HEK293 (cell line): Measurements from ENCODE around the gene CATSPER1.

Source experiments
- CTCF ChIA-PET: fragments of 350-600 bp; formaldehyde crosslinking; extraction: SDS; loops from one replicate; lab custom pipeline; 2021; ENCODE audit warnings: antibody characterized with exemption; lab: Yijun Ruan, JAX
- POLR2A ChIA-PET: fragments of 300-600 bp; formaldehyde crosslinking; extraction: SDS; loops from one replicate; lab custom pipeline; 2020; ENCODE audit warnings: antibody characterized with exemption, inconsistent platforms; lab: Yijun Ruan, JAX
- H3K27ac ChIP-seq: fragments of 200-500 bp; sonication (Bioruptor generic); 2 replicates; pipeline ENCODE4 v1.5.1; 2014; ENCODE audit warnings: low read depth, low read length, control low read depth, inconsistent platforms; ENCODE audit errors: extremely low read depth
- H3K36me3 ChIP-seq, 2 experiments: fragments of 200-500 bp in 1 of 2; sonication (Bioruptor generic) in 1 of 2; 1 replicate in 1 of 2; 2 replicates in 1 of 2; pipeline ENCODE4 v1.5.1; 2014 to 2017; ENCODE audit warnings: inconsistent platforms in 2 of 2, low read length in 2 of 2; ENCODE audit not compliant: control insufficient read depth in 2 of 2, insufficient read depth in 1 of 2
- H3K4me1 ChIP-seq: fragments of 200-500 bp; sonication (Bioruptor generic); 2 replicates; pipeline ENCODE4 v1.5.1; 2014; ENCODE audit warnings: mild to moderate bottlenecking, low read length, inconsistent platforms; ENCODE audit not compliant: control insufficient read depth, insufficient read depth
- H3K4me3 ChIP-seq: 2 replicates; pipeline ENCODE4 v1.5.1; 2011; ENCODE audit warnings: low read depth, mild to moderate bottlenecking, control low read depth, low read length, moderate library complexity
- H3K9me3 ChIP-seq: fragments of 200-500 bp; sonication (Bioruptor generic); 2 replicates; pipeline ENCODE4 v1.5.1; 2014; ENCODE audit warnings: low read depth, low read length, inconsistent platforms; ENCODE audit not compliant: control insufficient read depth, insufficient read depth
- GFI1B ChIP-seq: fragments of 450-650 bp; formaldehyde crosslinking; IDR thresholded peaks from 2 replicates; pipeline ENCODE4 v1.5.1; 2016; ENCODE audit warnings: missing biosample characterization, missing genetic modification characterization
- HOXC10 ChIP-seq: sonication (generic); formaldehyde crosslinking; IDR thresholded peaks from 2 replicates; pipeline ENCODE4 v1.8.1; 2023; ENCODE audit warnings: mild to moderate bottlenecking, missing genetic modification reagents
- ZBTB17 ChIP-seq: fragments of 450-650 bp; formaldehyde crosslinking; IDR thresholded peaks from 2 replicates; pipeline ENCODE4 v1.5.1; 2016; ENCODE audit warnings: missing biosample characterization, missing genetic modification characterization
- ZFHX2 ChIP-seq: fragments of 450-650 bp; formaldehyde crosslinking; conservative IDR thresholded peaks from 2 replicates; pipeline ENCODE4 v1.5.1; 2016; ENCODE audit warnings: missing biosample characterization, missing genetic modification characterization
- ZNF146 ChIP-seq: fragments of 450-650 bp; formaldehyde crosslinking; IDR thresholded peaks from 2 replicates; pipeline ENCODE4 v1.5.1; 2016; ENCODE audit warnings: missing biosample characterization, missing genetic modification characterization
- ZNF211 ChIP-seq: fragments of 450-650 bp; formaldehyde crosslinking; IDR thresholded peaks from 2 replicates; pipeline ENCODE4 v1.5.1; 2016; ENCODE audit warnings: low read depth, missing biosample characterization, missing genetic modification characterization
- ZNF221 ChIP-seq: fragments of 450-650 bp; formaldehyde crosslinking; IDR thresholded peaks from 2 replicates; pipeline ENCODE4 v1.5.1; 2017; ENCODE audit warnings: missing biosample characterization, missing genetic modification characterization, borderline replicate concordance
- ZNF510 ChIP-seq: fragments of 450-650 bp; formaldehyde crosslinking; IDR thresholded peaks from 2 replicates; pipeline ENCODE4 v1.5.1; 2018; ENCODE audit warnings: mild to moderate bottlenecking, missing genetic modification characterization, missing biosample characterization; ENCODE audit not compliant: insufficient replicate concordance
- ZNF654 ChIP-seq: fragments of 450-650 bp; formaldehyde crosslinking; IDR thresholded peaks from 2 replicates; pipeline ENCODE4 v1.5.1; 2016; ENCODE audit warnings: low read depth, missing biosample characterization, missing genetic modification characterization
- ZNF658 ChIP-seq: fragments of 450-650 bp; formaldehyde crosslinking; IDR thresholded peaks from 2 replicates; pipeline ENCODE4; 2016; ENCODE audit warnings: missing biosample characterization, missing genetic modification characterization
- ZNF670 ChIP-seq: fragments of 450-650 bp; formaldehyde crosslinking; IDR thresholded peaks from 2 replicates; pipeline ENCODE4 v1.5.1; 2016; ENCODE audit warnings: missing biosample characterization, missing genetic modification characterization, low read depth
- ZNF677 ChIP-seq: fragments of 450-650 bp; IDR thresholded peaks from 2 replicates; pipeline ENCODE4 v1.5.0; 2018; ENCODE audit warnings: missing biosample characterization, mild to moderate bottlenecking, missing genetic modification characterization, moderate library complexity
- TF ChIP-seq, protein P1 (sequence below): fragments of 450-650 bp; formaldehyde crosslinking; conservative IDR thresholded peaks from 2 replicates; pipeline ENCODE4 v1.5.1; 2016; ENCODE audit warnings: low read depth, missing biosample characterization, missing genetic modification characterization
- TF ChIP-seq, protein P2 (sequence below): fragments of 450-650 bp; formaldehyde crosslinking; IDR thresholded peaks from 2 replicates; pipeline ENCODE4 v1.5.1; 2017; ENCODE audit warnings: missing biosample characterization, missing genetic modification characterization
- TF ChIP-seq, protein P3 (sequence below): fragments of 450-650 bp; formaldehyde crosslinking; IDR thresholded peaks from 2 replicates; pipeline ENCODE4 v1.5.1; 2016; ENCODE audit warnings: missing biosample characterization, missing genetic modification characterization

CATSPER1 gene

DNA sequence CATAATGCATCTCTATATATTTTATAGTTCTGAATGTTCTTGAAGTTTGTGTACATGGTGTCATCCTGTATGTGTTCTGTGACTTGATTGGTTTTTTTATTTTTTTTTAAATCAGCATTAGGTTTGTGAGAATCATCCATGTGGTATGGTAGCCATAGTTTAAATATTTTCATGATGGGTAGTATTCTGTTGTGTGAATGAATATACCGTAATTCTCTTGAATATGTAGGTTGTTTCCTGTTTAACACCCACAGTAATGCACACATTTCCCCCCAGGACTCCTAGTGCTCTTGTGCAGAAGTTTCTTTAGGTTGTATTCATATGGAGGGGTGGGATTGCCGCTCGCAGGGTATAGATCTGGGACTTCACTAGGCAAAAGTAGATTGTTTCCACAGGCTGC lies 45.8 kb upstream of the CATSPER1 start (continued):
- TF ChIP-seq ZNF677, result no peak
- no peak for TF ChIP-seq ZNF658 (tag by site-specific recombination)
- no peak for TF ChIP-seq ZFHX2 (tag by site-specific recombination)
- TF ChIP-seq ZNF146 (tag by site-specific recombination), result no peak
- no peak for TF ChIP-seq HOXC10 (CRISPR knock-in tag)
- no peak for TF ChIP-seq ZNF510 (tag by site-specific recombination)
- TF ChIP-seq, protein P1, sequence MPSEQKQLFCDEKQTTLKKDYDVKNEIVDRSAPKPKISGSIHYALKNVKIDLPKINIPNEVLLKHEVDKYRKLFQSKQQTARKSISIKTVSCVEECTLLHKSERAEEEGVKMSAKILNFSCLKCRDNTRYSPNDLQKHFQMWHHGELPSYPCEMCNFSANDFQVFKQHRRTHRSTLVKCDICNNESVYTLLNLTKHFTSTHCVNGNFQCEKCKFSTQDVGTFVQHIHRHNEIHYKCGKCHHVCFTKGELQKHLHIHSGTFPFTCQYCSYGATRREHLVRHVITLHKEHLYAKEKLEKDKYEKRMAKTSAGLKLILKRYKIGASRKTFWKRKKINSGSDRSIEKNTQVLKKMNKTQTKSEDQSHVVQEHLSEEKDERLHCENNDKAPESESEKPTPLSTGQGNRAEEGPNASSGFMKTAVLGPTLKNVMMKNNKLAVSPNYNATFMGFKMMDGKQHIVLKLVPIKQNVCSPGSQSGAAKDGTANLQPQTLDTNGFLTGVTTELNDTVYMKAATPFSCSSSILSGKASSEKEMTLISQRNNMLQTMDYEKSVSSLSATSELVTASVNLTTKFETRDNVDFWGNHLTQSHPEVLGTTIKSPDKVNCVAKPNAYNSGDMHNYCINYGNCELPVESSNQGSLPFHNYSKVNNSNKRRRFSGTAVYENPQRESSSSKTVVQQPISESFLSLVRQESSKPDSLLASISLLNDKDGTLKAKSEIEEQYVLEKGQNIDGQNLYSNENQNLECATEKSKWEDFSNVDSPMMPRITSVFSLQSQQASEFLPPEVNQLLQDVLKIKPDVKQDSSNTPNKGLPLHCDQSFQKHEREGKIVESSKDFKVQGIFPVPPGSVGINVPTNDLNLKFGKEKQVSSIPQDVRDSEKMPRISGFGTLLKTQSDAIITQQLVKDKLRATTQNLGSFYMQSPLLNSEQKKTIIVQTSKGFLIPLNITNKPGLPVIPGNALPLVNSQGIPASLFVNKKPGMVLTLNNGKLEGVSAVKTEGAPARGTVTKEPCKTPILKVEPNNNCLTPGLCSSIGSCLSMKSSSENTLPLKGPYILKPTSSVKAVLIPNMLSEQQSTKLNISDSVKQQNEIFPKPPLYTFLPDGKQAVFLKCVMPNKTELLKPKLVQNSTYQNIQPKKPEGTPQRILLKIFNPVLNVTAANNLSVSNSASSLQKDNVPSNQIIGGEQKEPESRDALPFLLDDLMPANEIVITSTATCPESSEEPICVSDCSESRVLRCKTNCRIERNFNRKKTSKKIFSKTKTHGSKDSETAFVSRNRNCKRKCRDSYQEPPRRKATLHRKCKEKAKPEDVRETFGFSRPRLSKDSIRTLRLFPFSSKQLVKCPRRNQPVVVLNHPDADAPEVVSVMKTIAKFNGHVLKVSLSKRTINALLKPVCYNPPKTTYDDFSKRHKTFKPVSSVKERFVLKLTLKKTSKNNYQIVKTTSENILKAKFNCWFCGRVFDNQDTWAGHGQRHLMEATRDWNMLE (tag by site-specific recombination), result no peak
- TF ChIP-seq ZNF654 (tag by site-specific recombination), result no peak

DNA sequence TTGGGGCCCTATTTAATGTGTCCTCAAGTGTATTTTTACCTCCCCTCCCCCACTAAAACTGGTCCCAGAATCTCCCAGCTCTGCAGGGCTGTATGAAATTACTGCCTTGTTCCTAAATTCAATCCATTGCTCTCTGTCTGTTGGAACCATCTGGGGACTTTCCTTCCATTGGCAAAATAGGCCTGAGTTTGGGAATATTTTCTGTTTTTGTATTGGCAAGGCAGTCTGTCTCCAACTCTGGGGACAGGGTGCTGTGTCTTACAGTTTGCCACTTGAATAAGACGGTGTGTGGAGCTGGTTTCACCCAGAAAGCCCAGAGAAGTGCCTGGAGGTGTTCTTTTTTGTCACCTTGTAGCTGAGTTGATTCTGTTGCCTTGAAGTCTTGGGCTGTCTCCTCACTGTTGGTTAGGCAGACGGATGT lies 45.1 kb upstream of the CATSPER1 start:
- TF ChIP-seq, protein P2, sequence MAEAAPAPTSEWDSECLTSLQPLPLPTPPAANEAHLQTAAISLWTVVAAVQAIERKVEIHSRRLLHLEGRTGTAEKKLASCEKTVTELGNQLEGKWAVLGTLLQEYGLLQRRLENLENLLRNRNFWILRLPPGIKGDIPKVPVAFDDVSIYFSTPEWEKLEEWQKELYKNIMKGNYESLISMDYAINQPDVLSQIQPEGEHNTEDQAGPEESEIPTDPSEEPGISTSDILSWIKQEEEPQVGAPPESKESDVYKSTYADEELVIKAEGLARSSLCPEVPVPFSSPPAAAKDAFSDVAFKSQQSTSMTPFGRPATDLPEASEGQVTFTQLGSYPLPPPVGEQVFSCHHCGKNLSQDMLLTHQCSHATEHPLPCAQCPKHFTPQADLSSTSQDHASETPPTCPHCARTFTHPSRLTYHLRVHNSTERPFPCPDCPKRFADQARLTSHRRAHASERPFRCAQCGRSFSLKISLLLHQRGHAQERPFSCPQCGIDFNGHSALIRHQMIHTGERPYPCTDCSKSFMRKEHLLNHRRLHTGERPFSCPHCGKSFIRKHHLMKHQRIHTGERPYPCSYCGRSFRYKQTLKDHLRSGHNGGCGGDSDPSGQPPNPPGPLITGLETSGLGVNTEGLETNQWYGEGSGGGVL (tag by site-specific recombination), result no peak
- TF ChIP-seq GFI1B (tag by site-specific recombination) (no peak), ZNF670 (tag by site-specific recombination) (no peak), ZNF221 (tag by site-specific recombination) (no peak), ZNF211 (no peak), ZBTB17 (tag by site-specific recombination) (peak; percentile 84)
- TF ChIP-seq, protein P3, sequence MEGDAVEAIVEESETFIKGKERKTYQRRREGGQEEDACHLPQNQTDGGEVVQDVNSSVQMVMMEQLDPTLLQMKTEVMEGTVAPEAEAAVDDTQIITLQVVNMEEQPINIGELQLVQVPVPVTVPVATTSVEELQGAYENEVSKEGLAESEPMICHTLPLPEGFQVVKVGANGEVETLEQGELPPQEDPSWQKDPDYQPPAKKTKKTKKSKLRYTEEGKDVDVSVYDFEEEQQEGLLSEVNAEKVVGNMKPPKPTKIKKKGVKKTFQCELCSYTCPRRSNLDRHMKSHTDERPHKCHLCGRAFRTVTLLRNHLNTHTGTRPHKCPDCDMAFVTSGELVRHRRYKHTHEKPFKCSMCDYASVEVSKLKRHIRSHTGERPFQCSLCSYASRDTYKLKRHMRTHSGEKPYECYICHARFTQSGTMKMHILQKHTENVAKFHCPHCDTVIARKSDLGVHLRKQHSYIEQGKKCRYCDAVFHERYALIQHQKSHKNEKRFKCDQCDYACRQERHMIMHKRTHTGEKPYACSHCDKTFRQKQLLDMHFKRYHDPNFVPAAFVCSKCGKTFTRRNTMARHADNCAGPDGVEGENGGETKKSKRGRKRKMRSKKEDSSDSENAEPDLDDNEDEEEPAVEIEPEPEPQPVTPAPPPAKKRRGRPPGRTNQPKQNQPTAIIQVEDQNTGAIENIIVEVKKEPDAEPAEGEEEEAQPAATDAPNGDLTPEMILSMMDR (tag by site-specific recombination), result no peak
- peaks cover under 1 to 52% of the 10 kb centered on the region in 2 experiments for H3K36me3 ChIP-seq
- H3K4me1 ChIP-seq, result no peaks in the 10 kb centered on the region; the same call in none of the 2 replicates
- H3K9me3 ChIP-seq, result no peaks in the 10 kb centered on the region
- CTCF ChIA-PET, result interaction anchor here (0.6 to 1.4 kb wide), 9 partner anchors 27 to 286 kb away, joined by 3 to 8 read pairs (median 4); no protein-coding TSS in a partner anchor
- H3K4me3 ChIP-seq, result peak overlapping the region; percentile 76
- POLR2A ChIA-PET, result interaction anchor here (0.6 to 1.5 kb wide), 4 partner anchors 12 to 568 kb away, joined by 3 to 7 read pairs (median 4); no protein-coding TSS in a partner anchor
- peak overlapping the region; percentile 81 for H3K27ac ChIP-seq
